Subcutaneous abdominal adipose tissue (tissue), 5 donors: Measurements from ENCODE around the gene BTRC.
"Not testable (repeated sequence)": the region's sequence is repeated elsewhere in the genome, so short reads cannot be mapped to it uniquely, and the experiment has no call there.

Experiments used
- H3K27ac ChIP-seq: one replicate; pipeline ENCODE4 v1.7.0; 2013; ENCODE audit warnings: low read depth, mild to moderate bottlenecking, inconsistent platforms, low read length, moderate library complexity
- H3K27me3 ChIP-seq, 5 donors: one replicate each; pipeline ENCODE4 v1.7.0; 2013; ENCODE audit warnings: low read length in 5 of 5, inconsistent platforms in 1 of 5; ENCODE audit not compliant: control insufficient read depth in 5 of 5, insufficient read depth in 4 of 5
- H3K36me3 ChIP-seq, 5 donors: one replicate each; pipeline ENCODE4 v1.7.0; 2013; ENCODE audit warnings: low read length in 5 of 5; ENCODE audit not compliant: control insufficient read depth in 5 of 5, insufficient read depth in 5 of 5
- H3K4me1 ChIP-seq, 5 donors: one replicate each; pipeline ENCODE4 v1.7.0; 2013; ENCODE audit warnings: low read length in 5 of 5, mild to moderate bottlenecking in 3 of 5, moderate library complexity in 1 of 5; ENCODE audit not compliant: control insufficient read depth in 5 of 5, insufficient read depth in 5 of 5
- H3K4me3 ChIP-seq, 5 donors: one replicate each; pipeline ENCODE4 v1.7.0; 2013; ENCODE audit warnings: low read length in 5 of 5, low read depth in 1 of 5
- H3K9ac ChIP-seq, 5 donors: one replicate each; pipeline ENCODE4 v1.7.0; 2013; ENCODE audit warnings: low read length in 5 of 5, mild to moderate bottlenecking in 4 of 5, moderate library complexity in 3 of 5
- H3K9me3 ChIP-seq, 5 donors: one replicate each; pipeline ENCODE4 v1.7.0; 2013; ENCODE audit warnings: low read length in 5 of 5; ENCODE audit not compliant: control insufficient read depth in 5 of 5
- donor health status: healthy.
- donor health status: healthy.
- donor health status: healthy.
- donor health status: healthy.
- donor health status: healthy.

Gene BTRC

DNA sequence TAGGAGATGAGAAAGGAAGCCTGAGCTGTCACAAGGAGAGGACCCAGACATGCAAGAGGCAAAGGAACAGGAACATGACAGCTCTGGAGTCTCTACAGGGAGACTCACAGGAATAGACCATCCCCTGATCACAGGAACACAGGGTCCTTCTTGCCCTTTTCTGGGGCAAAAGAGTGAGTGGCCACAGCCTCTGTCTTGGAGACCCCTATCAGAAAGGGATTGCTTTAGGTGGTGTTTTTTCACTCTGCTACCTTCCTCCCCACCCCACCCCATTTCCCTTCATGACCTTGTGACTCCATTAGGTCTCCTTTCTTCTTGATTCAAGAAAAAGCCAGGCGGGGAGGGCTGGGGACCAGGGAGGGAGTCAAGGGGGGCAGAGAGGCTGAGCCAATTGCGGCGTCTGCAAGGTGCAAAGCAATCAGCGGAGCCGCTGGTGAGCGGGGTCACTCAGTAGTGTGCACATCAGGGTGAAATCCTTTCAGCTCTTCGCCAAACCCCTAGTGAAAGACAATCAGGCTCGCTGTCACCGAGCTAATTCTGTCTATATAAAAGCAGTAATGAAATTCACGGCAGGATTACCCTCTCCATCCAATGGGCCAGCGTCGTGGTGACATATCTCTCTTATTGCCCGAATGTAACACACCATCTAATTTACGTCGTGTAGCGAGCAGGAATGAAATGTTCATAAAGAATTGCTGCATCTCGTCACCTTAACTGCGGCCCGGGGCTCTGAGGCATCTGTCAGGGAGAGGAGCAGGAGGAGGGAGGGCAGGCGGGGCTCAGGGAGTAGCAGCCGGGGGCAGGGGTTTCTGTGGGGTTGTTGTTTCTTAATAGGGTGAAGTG, 31.5 kb upstream of the BTRC start:
- no peaks in the 10 kb centered on the region for H3K4me1 ChIP-seq
- peaks cover 0 to under 1% (median 0%) of the 10 kb centered on the region in 5 donors for H3K9me3 ChIP-seq
- no peaks in the 10 kb centered on the region for H3K36me3 ChIP-seq
- no peak overlapping the region for H3K27ac ChIP-seq
- H3K9ac ChIP-seq = no peak overlapping the region
- peaks cover 3 to 19% (median 17%) of the 10 kb centered on the region in 5 donors for H3K27me3 ChIP-seq
- H3K4me3 ChIP-seq = no peak overlapping the region

DNA sequence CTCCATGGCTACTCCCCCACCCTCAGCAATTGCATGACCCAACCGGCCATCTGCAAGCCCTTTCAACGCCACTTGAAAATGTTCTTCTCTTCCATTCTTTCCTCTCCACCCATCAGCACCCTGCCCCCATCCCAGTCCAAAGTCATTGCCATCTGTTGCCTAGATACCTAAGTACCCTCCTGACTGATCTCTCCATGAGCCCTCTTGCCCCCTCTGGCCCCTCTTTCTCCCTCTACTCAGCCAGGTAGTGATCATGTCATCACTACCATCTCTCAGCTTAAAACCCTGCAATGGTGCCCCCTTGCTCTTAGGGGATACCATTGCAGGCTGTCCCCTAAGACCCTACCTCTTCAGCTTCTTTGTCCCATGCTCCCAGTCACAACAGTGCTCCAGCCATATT, 30.5 kb upstream of the BTRC start:
- H3K4me3 ChIP-seq = no peak overlapping the region
- no peak overlapping the region for H3K27ac ChIP-seq
- H3K36me3 ChIP-seq = no peaks in the 10 kb centered on the region
- peaks cover 0 to 2% (median 0%) of the 10 kb centered on the region in 5 donors for H3K9me3 ChIP-seq
- no peak overlapping the region for H3K9ac ChIP-seq
- H3K4me1 ChIP-seq = no peaks in the 10 kb centered on the region
- peaks cover 4 to 19% (median 17%) of the 10 kb centered on the region in 5 donors for H3K27me3 ChIP-seq

DNA sequence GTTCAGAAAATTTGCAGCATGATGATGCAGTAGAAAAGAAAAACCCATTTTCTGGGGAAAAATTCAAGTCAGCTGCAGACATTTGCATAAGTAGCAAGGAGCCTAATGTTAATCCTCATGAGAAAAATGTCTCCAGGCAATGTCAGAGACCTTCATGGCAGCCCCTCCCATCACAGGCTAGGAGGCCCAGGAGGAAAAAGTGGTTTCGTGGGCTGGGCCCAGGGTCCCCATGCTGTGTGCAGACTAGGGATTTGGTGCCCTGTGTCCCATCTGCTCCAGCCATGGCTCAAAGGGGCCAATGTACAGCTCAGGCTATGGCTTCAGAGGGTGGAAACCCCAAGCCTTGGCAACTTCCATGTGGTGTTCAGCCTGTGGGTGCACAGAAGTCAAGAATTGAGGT, 26.5 kb upstream of the BTRC start:
- not testable (repeated sequence) for H3K36me3 ChIP-seq, H3K9me3 ChIP-seq
- peaks cover 4 to 17% (median 10%) of the 10 kb centered on the region in 5 donors for H3K27me3 ChIP-seq

DNA sequence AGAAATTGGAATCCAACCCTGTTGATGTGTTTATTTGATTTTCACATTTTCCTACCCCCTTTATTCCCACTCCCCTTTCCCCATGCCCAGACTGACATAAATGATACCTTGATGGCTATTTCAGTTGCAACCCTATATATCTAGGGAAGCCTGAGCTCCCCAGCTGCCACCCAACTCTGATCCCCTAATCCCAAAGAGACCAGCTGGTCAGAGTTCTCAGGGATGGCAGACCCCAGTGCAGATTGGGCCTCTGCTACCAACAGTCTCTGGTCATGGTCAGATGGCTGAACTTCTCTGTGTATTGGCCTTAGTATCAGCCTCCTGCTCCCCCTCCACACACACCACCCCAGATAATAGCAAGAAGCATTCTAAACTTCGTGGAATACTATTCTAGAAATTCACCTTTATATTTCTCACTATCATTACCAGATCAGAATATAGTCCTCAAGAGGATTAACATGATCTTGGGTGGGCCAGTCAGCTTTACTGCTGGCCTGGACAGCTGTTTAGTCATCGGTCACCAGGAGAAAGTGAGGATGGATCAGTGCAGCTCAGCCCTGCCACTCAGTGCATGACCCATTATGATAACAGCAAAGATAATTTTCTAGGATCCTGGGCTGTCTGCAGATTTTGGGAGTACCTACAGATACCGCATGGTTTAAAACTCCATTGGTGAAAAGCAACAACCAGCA, 24.5 kb upstream of the BTRC start:
- no peaks in the 10 kb centered on the region for H3K36me3 ChIP-seq
- peaks cover 0 to 2% (median 0%) of the 10 kb centered on the region in 5 donors for H3K9me3 ChIP-seq
- no peaks in the 10 kb centered on the region for H3K4me1 ChIP-seq
- peaks cover 0 to 13% (median 4%) of the 10 kb centered on the region in 5 donors for H3K27me3 ChIP-seq
- no peak overlapping the region for H3K27ac ChIP-seq
- no peak overlapping the region for H3K9ac ChIP-seq
- H3K4me3 ChIP-seq = no peak overlapping the region

More for the DNA sequence above, 26.5 kb upstream of the BTRC start:
- not testable (repeated sequence) for H3K27ac ChIP-seq, H3K4me3 ChIP-seq, H3K9ac ChIP-seq, H3K4me1 ChIP-seq

DNA sequence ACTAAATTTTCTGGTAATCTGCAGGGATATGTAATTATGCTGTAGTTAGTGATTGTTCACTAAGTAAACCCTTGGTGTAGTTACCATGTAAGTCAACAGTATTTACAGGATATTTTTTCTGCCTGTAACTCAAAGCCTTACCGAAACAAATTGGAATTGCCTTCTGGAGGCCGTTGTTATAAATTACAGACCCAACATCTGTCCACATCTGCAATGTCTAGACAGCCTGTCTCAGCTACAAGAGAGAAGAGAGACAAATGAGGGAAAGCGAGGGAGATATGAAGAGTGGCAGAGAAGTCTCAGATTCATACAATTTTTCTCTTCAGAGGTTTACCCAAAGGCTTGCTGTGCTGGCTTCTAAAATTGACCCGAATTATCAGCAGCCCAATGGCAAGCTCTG, 23.7 kb upstream of the BTRC start:
- Histone ChIP-seq H3K27ac (no peak overlapping the region), H3K9ac (no peak overlapping the region), H3K4me1 (no peaks in the 10 kb centered on the region), H3K36me3 (no peaks in the 10 kb centered on the region), H3K27me3 (peaks cover 0 to 13% (median 4%) of the 10 kb centered on the region in 5 donors), H3K9me3 (peaks cover 0 to 2% (median 0%) of the 10 kb centered on the region in 5 donors), H3K4me3 (no peak overlapping the region)

DNA sequence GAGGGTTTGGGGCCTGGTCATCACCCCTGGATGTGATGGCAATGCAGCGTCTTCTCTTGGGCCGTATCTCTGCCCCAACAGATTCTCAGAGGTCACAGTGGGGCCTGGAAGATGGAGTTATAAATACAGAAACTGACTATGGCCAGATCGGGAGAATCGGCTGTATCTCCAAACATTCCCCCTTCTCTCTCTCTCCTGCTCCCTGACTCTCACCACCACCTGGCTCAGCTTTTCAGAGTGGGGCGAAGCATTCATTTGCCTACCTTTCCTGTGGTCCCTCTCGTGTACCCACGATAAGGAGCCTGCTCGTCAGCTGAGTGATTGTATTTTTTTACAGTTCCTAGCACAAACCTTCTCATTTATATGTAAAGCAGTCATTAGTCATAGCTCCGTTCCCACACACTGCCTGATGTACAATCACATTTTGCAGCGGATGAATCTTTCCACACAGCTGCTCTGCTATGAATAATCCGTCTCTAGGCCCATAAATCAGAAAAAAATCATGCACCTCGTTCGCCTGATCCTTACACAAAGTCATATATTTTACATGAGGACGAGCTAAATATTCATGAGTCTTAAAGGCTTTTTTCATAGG, 23.2 kb upstream of the BTRC start:
- no peak overlapping the region for H3K27ac ChIP-seq
- no peaks in the 10 kb centered on the region for H3K4me1 ChIP-seq
- no peaks in the 10 kb centered on the region for H3K36me3 ChIP-seq
- H3K27me3 ChIP-seq = peaks cover 0 to 13% (median 4%) of the 10 kb centered on the region in 5 donors
- H3K9me3 ChIP-seq = peaks cover 0 to 2% (median 0%) of the 10 kb centered on the region in 5 donors
- H3K9ac ChIP-seq = no peak overlapping the region
- no peak overlapping the region for H3K4me3 ChIP-seq

DNA sequence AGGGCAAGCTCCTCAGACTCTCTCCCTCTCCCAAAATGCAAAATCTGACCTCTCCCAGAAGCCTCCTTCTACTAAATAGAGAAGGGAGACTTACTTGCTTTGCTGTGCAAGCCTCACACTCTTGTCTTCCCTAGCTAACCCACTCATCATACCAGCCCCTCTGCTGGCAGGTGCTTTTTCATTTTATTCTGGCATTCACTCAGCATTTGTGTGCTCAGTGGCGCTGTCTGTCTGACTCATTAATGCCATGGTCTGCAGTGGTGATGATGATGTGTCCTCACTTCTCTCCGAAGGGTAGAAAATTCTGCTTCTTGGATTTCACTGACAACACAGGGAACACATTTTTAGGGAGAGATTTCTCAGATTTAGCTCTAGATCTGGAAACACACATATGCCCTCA, 22.0 kb upstream of the BTRC start:
- Histone ChIP-seq H3K4me3 (no peak overlapping the region), H3K36me3 (no peaks in the 10 kb centered on the region), H3K9ac (no peak overlapping the region), H3K9me3 (peaks cover 0 to 2% (median 0%) of the 10 kb centered on the region in 5 donors), H3K27ac (no peak overlapping the region), H3K4me1 (no peaks in the 10 kb centered on the region), H3K27me3 (peaks cover 0 to 10% (median 4%) of the 10 kb centered on the region in 5 donors)

DNA sequence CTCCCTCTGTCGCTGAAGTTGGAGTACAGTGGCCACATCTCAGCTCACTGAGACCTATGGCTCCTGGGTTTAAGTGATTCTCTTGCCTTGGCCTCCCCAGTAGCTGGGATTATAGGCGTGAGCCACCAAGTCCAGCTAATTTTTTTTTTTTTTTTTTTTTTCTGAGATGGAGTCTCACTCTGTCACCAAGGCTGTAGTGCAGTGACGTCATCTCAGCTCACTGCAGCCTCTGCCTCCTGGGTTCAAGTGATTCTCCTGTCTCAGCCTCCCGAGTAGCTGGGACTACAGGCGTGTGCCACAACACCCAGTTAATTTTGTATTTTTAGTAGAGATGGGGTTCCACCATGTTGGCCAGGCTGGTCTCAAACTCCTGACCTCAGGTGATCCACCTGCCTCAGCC, 19.7 kb upstream of the BTRC start:
- not testable (repeated sequence) for H3K27me3 ChIP-seq, H3K9me3 ChIP-seq, H3K27ac ChIP-seq, H3K9ac ChIP-seq, H3K4me3 ChIP-seq, H3K36me3 ChIP-seq, H3K4me1 ChIP-seq

DNA sequence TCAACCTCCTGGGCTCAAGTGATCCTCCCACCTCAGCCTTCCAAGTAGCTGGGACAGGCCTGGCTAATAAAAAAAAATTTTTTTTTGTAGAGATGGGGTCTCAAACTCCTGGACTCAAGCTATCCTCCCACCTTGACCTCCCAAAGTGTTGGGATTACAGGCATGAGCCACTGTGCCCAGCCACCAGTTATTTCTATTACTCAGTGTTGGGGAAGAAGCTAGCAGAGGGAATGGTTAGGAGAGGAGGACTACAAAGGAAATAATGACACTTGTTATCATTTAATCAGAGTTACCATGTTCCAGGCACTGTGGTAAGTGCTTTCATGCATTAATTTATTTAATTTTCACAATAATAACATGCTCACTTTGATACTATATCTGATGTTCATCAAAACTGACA, 17.6 kb upstream of the BTRC start:
- Histone ChIP-seq H3K4me3 (no peak overlapping the region), H3K4me1 (no peaks in the 10 kb centered on the region), H3K36me3 (no peaks in the 10 kb centered on the region), H3K9ac (no peak overlapping the region), H3K27me3 (peaks cover 0 to 10% (median 4%) of the 10 kb centered on the region in 5 donors), H3K27ac (no peak overlapping the region), H3K9me3 (no peaks in the 10 kb centered on the region)

DNA sequence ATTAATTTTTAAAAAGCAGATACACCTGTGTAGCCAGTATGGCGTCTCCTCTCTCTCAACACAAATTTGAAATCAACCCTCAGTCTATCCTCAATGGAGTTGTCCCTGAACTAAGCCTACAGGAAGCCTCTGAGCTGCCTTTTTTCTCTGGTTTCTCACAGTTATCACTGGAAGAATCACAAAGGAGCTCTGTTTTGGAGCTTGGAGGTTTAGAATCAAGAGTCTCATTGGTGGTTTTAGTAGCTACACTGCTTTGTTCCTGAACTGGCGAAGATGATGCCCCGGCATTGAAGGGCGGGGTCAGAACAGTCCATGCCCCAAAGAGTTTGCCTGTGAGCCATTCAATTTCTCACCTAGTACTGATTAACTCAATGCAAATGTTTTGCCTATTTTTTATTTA, 16.1 kb upstream of the BTRC start:
- Histone ChIP-seq H3K27ac (no peak overlapping the region), H3K36me3 (no peaks in the 10 kb centered on the region), H3K27me3 (peaks cover 0 to 4% (median 0%) of the 10 kb centered on the region in 5 donors), H3K9ac (no peak overlapping the region), H3K4me1 (no peaks in the 10 kb centered on the region), H3K9me3 (no peaks in the 10 kb centered on the region), H3K4me3 (no peak overlapping the region)
